ENCODE measurements around the gene TTN. TPM values are rescaled to one million over a fixed set of nuclear protein-coding genes. Genes with fewer than 3 reads are reported as not detected.

TTN gene
- total RNA-seq, 4 donors from 2014 or later: 1.8 to 10.0 (median 7.2) TPM

DNA sequence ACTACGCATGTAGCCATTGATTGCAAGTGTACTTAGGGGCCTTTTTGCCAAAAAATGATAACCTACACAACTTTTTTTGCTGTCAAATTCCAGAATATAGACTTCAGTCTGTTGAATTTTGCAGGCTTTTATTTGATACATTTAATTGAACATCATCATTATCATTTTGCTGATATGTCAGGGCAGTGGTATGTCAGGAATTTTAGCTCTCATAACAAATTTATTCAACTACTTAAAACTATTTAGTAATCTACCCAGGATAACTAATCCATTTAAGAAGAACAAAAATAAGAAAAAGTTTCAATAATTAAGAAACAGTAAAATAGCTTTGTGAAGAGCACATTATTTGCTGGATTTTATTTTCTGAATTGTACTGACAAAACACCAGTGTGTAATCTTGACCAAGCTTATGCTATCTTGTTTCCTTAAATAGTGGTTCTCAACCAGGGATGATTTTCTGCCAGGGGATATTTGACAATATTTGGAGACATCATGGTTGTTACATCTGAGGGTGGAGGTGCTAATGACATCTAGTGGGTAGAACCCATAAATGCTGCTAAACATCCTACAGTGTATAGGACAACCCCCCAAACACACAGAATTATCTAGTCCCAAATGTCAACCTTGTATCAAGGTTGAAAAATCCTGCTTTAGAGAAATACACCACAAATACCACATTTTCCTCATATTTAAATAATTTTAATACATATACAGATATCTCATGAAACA lies 12.1 kb upstream of the TTN start:
- intact Hi-C loops (cut with DNase I; ENCODE audit: low total_unique reads): no loop called here

DNA sequence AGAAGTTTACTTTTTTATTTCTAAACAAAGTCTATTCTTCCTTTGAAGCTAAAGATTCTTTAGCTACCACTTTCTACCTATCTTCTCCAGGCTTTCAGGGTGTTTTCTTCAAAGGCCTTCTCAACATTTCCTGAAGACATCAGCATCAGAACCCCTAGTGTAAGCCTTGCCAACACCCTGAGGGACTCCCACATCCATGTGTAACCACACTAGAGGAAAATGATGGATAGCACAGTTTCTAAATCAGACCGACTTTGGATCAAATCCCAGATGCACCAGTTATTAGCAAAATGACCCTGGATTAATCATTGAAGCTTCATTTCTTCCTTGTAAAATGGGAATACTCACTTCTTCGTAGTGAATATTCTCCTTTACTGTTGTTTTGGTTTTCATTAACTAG lies 4.7 kb upstream of the TTN start:
- no peaks in the 10 kb centered on the region for H3K4me1 ChIP-seq
- H3K4me3 ChIP-seq: no peak overlapping the region
- TF ChIP-seq, protein P1, sequence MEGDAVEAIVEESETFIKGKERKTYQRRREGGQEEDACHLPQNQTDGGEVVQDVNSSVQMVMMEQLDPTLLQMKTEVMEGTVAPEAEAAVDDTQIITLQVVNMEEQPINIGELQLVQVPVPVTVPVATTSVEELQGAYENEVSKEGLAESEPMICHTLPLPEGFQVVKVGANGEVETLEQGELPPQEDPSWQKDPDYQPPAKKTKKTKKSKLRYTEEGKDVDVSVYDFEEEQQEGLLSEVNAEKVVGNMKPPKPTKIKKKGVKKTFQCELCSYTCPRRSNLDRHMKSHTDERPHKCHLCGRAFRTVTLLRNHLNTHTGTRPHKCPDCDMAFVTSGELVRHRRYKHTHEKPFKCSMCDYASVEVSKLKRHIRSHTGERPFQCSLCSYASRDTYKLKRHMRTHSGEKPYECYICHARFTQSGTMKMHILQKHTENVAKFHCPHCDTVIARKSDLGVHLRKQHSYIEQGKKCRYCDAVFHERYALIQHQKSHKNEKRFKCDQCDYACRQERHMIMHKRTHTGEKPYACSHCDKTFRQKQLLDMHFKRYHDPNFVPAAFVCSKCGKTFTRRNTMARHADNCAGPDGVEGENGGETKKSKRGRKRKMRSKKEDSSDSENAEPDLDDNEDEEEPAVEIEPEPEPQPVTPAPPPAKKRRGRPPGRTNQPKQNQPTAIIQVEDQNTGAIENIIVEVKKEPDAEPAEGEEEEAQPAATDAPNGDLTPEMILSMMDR (IDR thresholded peaks at IDR 0.05): no peak
- no peak for TF ChIP-seq POLR2A (IDR thresholded peaks at IDR 0.05)
- H3K27me3 ChIP-seq: no peaks in the 10 kb centered on the region
- H3K36me3 ChIP-seq: no peaks in the 10 kb centered on the region
- no peak overlapping the region for H3K27ac ChIP-seq
- intact Hi-C loops (cut with DNase I; ENCODE audit: low total_unique reads): no loop called here
- DNase-seq: no peak
- no peaks in the 10 kb centered on the region for H3K9me3 ChIP-seq

More for the DNA sequence above, 12.1 kb upstream of the TTN start:
- TF ChIP-seq POLR2A (IDR thresholded peaks at IDR 0.05): no peak
- TF ChIP-seq, protein P1 (IDR thresholded peaks at IDR 0.05): no peak
- Histone ChIP-seq H3K27ac (no peak overlapping the region), H3K36me3 (no peaks in the 10 kb centered on the region), H3K4me1 (no peaks in the 10 kb centered on the region), H3K4me3 (no peak overlapping the region), H3K9me3 (no peaks in the 10 kb centered on the region), H3K27me3 (no peaks in the 10 kb centered on the region)
- DNase-seq: no peak

GRCh38 chr2:178811045-178811444 lies 3.8 kb upstream of the TTN start:
- Histone ChIP-seq H3K27me3 (no peaks in the 10 kb centered on the region), H3K4me3 (no peak overlapping the region), H3K9me3 (no peaks in the 10 kb centered on the region), H3K36me3 (no peaks in the 10 kb centered on the region), H3K4me1 (no peaks in the 10 kb centered on the region), H3K27ac (no peak overlapping the region)
- no peak for TF ChIP-seq POLR2A (IDR thresholded peaks at IDR 0.05)
- TF ChIP-seq, protein P1 (IDR thresholded peaks at IDR 0.05): no peak
- DNase-seq: no peak
- intact Hi-C loops (cut with DNase I; ENCODE audit: low total_unique reads): no loop called here

DNA sequence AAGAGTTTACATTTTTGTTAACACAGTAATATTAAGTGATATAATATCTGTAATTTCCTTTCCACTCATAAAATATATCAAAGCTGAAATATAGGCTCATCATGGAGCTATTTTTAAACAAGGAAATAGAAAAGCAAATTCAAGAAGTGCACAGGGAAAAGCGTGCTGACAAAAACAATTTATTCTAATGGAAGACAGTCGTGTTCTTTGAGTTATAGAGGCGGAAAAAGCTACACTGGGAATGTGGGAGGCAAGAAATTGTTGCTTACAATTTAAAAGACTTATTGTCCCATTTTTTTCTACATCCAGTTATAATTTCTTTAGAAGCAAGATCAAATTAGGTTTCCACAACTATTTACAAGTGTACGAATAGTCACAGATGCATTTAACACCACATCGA lies 3.2 kb upstream of the TTN start:
- H3K27me3 ChIP-seq: no peaks in the 10 kb centered on the region
- H3K36me3 ChIP-seq: no peaks in the 10 kb centered on the region
- no peak overlapping the region for H3K4me3 ChIP-seq
- no peaks in the 10 kb centered on the region for H3K4me1 ChIP-seq
- no peak for DNase-seq
- H3K9me3 ChIP-seq: no peaks in the 10 kb centered on the region
- no peak overlapping the region for H3K27ac ChIP-seq
- intact Hi-C loops (cut with DNase I; ENCODE audit: low total_unique reads): no loop called here
- TF ChIP-seq, protein P1 (IDR thresholded peaks at IDR 0.05): no peak
- no peak for TF ChIP-seq POLR2A (IDR thresholded peaks at IDR 0.05)

- TF ChIP-seq, protein P1 (IDR thresholded peaks at IDR 0.05): no peak
- no peak for TF ChIP-seq POLR2A (IDR thresholded peaks at IDR 0.05)
- no peaks in the 10 kb centered on the region for H3K27me3 ChIP-seq
- H3K4me3 ChIP-seq: no peak overlapping the region
- H3K9me3 ChIP-seq: no peaks in the 10 kb centered on the region
- H3K27ac ChIP-seq: no peak overlapping the region
- intact Hi-C loops (cut with DNase I; ENCODE audit: low total_unique reads): no loop called here
- no peaks in the 10 kb centered on the region for H3K4me1 ChIP-seq
- no peaks in the 10 kb centered on the region for H3K36me3 ChIP-seq
- DNase-seq: no peak
Measured at GRCh38 chr2:178806543-178806942, 680 bp downstream of the TTN start.

Measured in uterus (tissue), 4 donors.